Neural cell (in vitro differentiated cells): ENCODE measurements around the gene TMEM50B.

Experiments
- EP300 ChIP-seq: fragments of 450-650 bp; conservative IDR thresholded peaks from 2 replicates; pipeline ENCODE4 v1.6.1; 2014; ENCODE audit warnings: antibody characterized with exemption, mild to moderate bottlenecking, moderate library complexity; ENCODE audit not compliant: poor library complexity, severe bottlenecking
- EZH2 ChIP-seq: fragments of 200-600, 300-800 bp; shearing (Covaris generic), sonication (generic); IDR thresholded peaks from 2 replicates; pipeline ENCODE4 v1.6.1; 2014; ENCODE audit warnings: antibody characterized with exemption, low read length, borderline replicate concordance, mild to moderate bottlenecking; ENCODE audit not compliant: insufficient read depth, poor library complexity, severe bottlenecking
- MXI1 ChIP-seq: fragments of 450-650 bp; conservative IDR thresholded peaks from 2 replicates; pipeline ENCODE4 v1.6.1; 2014; ENCODE audit warnings: antibody characterized with exemption, mild to moderate bottlenecking; ENCODE audit not compliant: poor library complexity, severe bottlenecking
- POLR2AphosphoS5 ChIP-seq: IDR thresholded peaks from 2 replicates; pipeline ENCODE4 v1.6.1; 2012
- RAD21 ChIP-seq: fragments of 450-650 bp; conservative IDR thresholded peaks from 2 replicates; pipeline ENCODE4 v1.6.1; 2014; ENCODE audit warnings: antibody characterized with exemption, mild to moderate bottlenecking, moderate library complexity
- REST ChIP-seq: IDR thresholded peaks from 2 replicates; pipeline ENCODE4 v1.6.1; 2012; ENCODE audit warnings: borderline replicate concordance
- SMC3 ChIP-seq: fragments of 450-650 bp; conservative IDR thresholded peaks from 2 replicates; pipeline ENCODE4 v1.6.1; 2014; ENCODE audit warnings: antibody characterized with exemption, mild to moderate bottlenecking, moderate library complexity; ENCODE audit not compliant: poor library complexity
- TAF1 ChIP-seq: IDR thresholded peaks from 2 replicates; pipeline ENCODE4 v1.6.1; 2012; ENCODE audit warnings: low read depth
- TF ChIP-seq, protein P1 (sequence below): fragments of 450-650 bp; IDR thresholded peaks from 2 replicates; pipeline ENCODE4 v1.5.1; 2014; ENCODE audit warnings: antibody characterized with exemption, mild to moderate bottlenecking, moderate library complexity; ENCODE audit not compliant: poor library complexity, severe bottlenecking

DNA sequence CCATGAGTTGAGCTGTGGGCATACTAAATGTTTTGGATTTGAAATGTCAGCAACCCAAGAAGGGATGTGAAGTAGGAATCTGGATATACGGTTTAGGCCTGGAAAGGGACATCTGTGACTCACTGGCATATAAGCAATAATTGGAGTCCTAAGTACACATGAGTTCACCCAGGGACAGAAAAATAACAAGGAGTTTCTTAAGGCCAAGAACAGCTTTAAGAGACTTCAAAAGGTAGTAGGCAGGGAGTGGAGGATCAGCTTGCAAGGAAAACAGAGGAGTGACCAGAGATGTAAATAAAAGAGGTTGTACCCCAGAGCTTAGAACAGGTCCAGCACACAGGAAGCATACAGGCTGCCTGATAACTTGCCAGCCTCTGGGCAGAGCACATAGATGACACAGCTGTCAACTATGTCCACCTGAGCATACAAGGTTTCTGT is 28.1 kb downstream of the TMEM50B start:
- TF ChIP-seq, protein P1, sequence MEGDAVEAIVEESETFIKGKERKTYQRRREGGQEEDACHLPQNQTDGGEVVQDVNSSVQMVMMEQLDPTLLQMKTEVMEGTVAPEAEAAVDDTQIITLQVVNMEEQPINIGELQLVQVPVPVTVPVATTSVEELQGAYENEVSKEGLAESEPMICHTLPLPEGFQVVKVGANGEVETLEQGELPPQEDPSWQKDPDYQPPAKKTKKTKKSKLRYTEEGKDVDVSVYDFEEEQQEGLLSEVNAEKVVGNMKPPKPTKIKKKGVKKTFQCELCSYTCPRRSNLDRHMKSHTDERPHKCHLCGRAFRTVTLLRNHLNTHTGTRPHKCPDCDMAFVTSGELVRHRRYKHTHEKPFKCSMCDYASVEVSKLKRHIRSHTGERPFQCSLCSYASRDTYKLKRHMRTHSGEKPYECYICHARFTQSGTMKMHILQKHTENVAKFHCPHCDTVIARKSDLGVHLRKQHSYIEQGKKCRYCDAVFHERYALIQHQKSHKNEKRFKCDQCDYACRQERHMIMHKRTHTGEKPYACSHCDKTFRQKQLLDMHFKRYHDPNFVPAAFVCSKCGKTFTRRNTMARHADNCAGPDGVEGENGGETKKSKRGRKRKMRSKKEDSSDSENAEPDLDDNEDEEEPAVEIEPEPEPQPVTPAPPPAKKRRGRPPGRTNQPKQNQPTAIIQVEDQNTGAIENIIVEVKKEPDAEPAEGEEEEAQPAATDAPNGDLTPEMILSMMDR: no peak
- TF ChIP-seq POLR2AphosphoS5 (no peak), EZH2 (no peak), SMC3 (no peak), RAD21 (no peak), REST (no peak), TAF1 (no peak), EP300 (no peak), MXI1 (no peak)
